ENCODE results near the gene PLPPR3.
A peak's percentile ranks its signal among the peaks of the same experiment; 100 is the strongest.

GRCh38 chr19:799076-799881 lies 22.5 kb downstream of the PLPPR3 start:
- TF ChIP-seq CTCF (IDR thresholded peaks at IDR 0.05; ENCODE audit: borderline replicate concordance, extremely low read depth, low read length, poor library complexity, severe bottlenecking) (peak; percentile 2), EZH2 (IDR thresholded peaks at IDR 0.05; ENCODE audit: borderline replicate concordance, low read depth, low read length, severe bottlenecking) (no peak)
